HEK293T (cell line): Measurements from ENCODE around the gene SZRD1.

Source experiments
- CTCF ChIA-PET: fragments of 350-600 bp; formaldehyde crosslinking; extraction: SDS; loops from one replicate; lab custom pipeline; 2021; ENCODE audit warnings: antibody characterized with exemption, inconsistent platforms; lab: Yijun Ruan, JAX
- POLR2A ChIA-PET: fragments of 350-600 bp; formaldehyde crosslinking; extraction: SDS; loops from one replicate; lab custom pipeline; 2020; ENCODE audit warnings: antibody characterized with exemption, inconsistent platforms; lab: Yijun Ruan, JAX
- DNase-seq: peaks from one replicate; pipeline ENCODE4 v3.0.0; 2012; ENCODE audit warnings: mixed read lengths; ENCODE audit errors: extremely low spot score
- ARNT ChIP-seq: fragments of 450-650 bp; IDR thresholded peaks from 2 replicates; pipeline ENCODE4 v1.6.1; 2017; ENCODE audit warnings: mild to moderate bottlenecking
- BHLHE40 ChIP-seq: fragments of 450-650 bp; IDR thresholded peaks from 2 replicates; pipeline ENCODE4 v1.6.1; 2016; ENCODE audit warnings: mild to moderate bottlenecking, moderate library complexity, borderline replicate concordance
- CTBP1 ChIP-seq: fragments of 450-650 bp; IDR thresholded peaks from 2 replicates; pipeline ENCODE4 v1.6.1; 2016; ENCODE audit warnings: borderline replicate concordance
- ELF4 ChIP-seq: fragments of 450-650 bp; IDR thresholded peaks from 2 replicates; pipeline ENCODE4 v1.6.1; 2017; ENCODE audit warnings: antibody characterized with exemption
- FOXA1 ChIP-seq: fragments of 450-650 bp; IDR thresholded peaks from 2 replicates; pipeline ENCODE4 v1.6.1; 2016; ENCODE audit warnings: mild to moderate bottlenecking
- FOXK2 ChIP-seq: fragments of 450-650 bp; IDR thresholded peaks from 2 replicates; pipeline ENCODE4 v1.6.1; 2016; ENCODE audit warnings: mild to moderate bottlenecking
- FOXM1 ChIP-seq: fragments of 450-650 bp; IDR thresholded peaks from 2 replicates; pipeline ENCODE4 v1.6.1; 2017; ENCODE audit warnings: mild to moderate bottlenecking, borderline replicate concordance
- HDGF ChIP-seq: fragments of 450-650 bp; IDR thresholded peaks from 2 replicates; pipeline ENCODE4 v1.6.1; 2017; ENCODE audit warnings: antibody characterized with exemption, borderline replicate concordance
- L3MBTL2 ChIP-seq: fragments of 450-650 bp; conservative IDR thresholded peaks from 2 replicates; pipeline ENCODE4 v1.6.1; 2016; ENCODE audit warnings: mild to moderate bottlenecking
- LEF1 ChIP-seq: fragments of 450-650 bp; IDR thresholded peaks from 2 replicates; pipeline ENCODE4 v1.6.1; 2017; ENCODE audit warnings: mild to moderate bottlenecking, borderline replicate concordance
- NFRKB ChIP-seq: fragments of 450-650 bp; IDR thresholded peaks from 2 replicates; pipeline ENCODE4 v1.6.1; 2016; ENCODE audit warnings: mild to moderate bottlenecking, moderate library complexity
- SP1 ChIP-seq: fragments of 450-650 bp; IDR thresholded peaks from 2 replicates; pipeline ENCODE4 v1.6.1; 2017
- SUZ12 ChIP-seq: fragments of 450-650 bp; IDR thresholded peaks from 2 replicates; pipeline ENCODE4 v1.6.1; 2016; ENCODE audit warnings: mild to moderate bottlenecking
- TARDBP ChIP-seq: fragments of 450-650 bp; IDR thresholded peaks from 2 replicates; pipeline ENCODE4 v1.6.1; 2016
- ZNF384 ChIP-seq: fragments of 450-650 bp; IDR thresholded peaks from 2 replicates; pipeline ENCODE4 v1.6.1; 2016
- TF ChIP-seq, protein P1 (sequence below): fragments of 450-650 bp; IDR thresholded peaks from 2 replicates; pipeline ENCODE4 v1.6.1; 2016

Gene SZRD1

DNA sequence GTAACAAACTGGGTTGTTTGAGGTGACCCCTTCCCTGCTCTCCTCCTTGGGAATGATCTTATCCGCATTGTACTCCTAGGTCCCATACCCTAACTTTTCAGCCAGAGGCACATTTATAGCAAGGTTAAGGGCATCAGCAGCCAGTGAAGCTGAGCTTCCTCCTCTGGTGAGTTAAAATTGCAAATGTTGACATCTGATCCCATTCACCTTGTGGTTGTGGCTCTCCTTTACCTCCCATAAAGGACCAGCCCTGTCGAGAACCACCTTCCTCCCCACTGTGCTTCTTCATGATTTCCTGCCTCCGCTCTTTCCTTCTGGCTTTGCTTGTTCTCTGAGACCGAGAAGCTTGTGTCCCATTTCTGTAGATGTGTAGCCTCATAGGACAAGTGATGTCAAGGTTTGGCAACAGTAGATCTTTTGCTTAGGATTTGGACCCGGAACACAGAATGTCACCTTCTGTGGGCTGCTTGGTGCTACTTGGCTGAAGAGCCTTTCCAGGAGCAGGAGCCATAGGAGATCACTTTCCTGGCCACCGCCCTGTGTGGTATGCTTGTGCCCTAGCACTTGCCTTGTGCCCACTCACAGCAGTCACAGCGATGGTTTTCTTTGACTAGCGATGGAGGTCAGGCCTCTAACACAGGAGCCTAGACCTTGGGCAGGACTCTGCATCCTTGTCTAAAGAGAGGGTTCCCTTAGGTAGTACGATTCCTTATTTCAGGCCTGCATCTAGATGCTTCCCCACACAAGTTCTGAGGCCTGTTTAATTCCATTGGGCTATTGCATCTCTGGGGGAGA is 18.8 kb downstream of the SZRD1 start:
- no peak for DNase-seq
- ChIA-PET CTCF (no interaction called here), POLR2A (interaction anchor here (1.4 kb wide), 1 partner anchor 10 kb away, joined by 5 read pairs; no protein-coding TSS in a partner anchor)
- TF ChIP-seq L3MBTL2 (no peak), ARNT (no peak), FOXK2 (no peak), BHLHE40 (no peak), ELF4 (no peak), HDGF (no peak), ZNF384 (no peak), TARDBP (no peak), NFRKB (no peak), CTBP1 (no peak), FOXM1 (no peak), FOXA1 (no peak), LEF1 (no peak), SUZ12 (no peak)
- TF ChIP-seq, protein P1, sequence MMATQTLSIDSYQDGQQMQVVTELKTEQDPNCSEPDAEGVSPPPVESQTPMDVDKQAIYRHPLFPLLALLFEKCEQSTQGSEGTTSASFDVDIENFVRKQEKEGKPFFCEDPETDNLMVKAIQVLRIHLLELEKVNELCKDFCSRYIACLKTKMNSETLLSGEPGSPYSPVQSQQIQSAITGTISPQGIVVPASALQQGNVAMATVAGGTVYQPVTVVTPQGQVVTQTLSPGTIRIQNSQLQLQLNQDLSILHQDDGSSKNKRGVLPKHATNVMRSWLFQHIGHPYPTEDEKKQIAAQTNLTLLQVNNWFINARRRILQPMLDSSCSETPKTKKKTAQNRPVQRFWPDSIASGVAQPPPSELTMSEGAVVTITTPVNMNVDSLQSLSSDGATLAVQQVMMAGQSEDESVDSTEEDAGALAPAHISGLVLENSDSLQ: no peak

- ChIA-PET CTCF (no interaction called here), POLR2A (interaction anchor here (1.4 kb wide), 1 partner anchor 11 kb away, joined by 5 read pairs; no protein-coding TSS in a partner anchor)
- TF ChIP-seq ELF4: no peak
- TF ChIP-seq ARNT: no peak
- TF ChIP-seq SUZ12: no peak
- TF ChIP-seq NFRKB: no peak
- no peak for TF ChIP-seq FOXA1
- TF ChIP-seq CTBP1: no peak
- TF ChIP-seq, protein P1: no peak
- no peak for TF ChIP-seq FOXM1
- no peak for TF ChIP-seq L3MBTL2
- TF ChIP-seq BHLHE40: no peak
- TF ChIP-seq ZNF384: no peak
- no peak for TF ChIP-seq FOXK2
- TF ChIP-seq TARDBP: no peak
- TF ChIP-seq HDGF: no peak
- no peak for TF ChIP-seq SP1
- no peak for TF ChIP-seq LEF1
- DNase-seq: no peak
Observed at GRCh38 chr1:16386454-16387113, 19.5 kb downstream of the SZRD1 start.

DNA sequence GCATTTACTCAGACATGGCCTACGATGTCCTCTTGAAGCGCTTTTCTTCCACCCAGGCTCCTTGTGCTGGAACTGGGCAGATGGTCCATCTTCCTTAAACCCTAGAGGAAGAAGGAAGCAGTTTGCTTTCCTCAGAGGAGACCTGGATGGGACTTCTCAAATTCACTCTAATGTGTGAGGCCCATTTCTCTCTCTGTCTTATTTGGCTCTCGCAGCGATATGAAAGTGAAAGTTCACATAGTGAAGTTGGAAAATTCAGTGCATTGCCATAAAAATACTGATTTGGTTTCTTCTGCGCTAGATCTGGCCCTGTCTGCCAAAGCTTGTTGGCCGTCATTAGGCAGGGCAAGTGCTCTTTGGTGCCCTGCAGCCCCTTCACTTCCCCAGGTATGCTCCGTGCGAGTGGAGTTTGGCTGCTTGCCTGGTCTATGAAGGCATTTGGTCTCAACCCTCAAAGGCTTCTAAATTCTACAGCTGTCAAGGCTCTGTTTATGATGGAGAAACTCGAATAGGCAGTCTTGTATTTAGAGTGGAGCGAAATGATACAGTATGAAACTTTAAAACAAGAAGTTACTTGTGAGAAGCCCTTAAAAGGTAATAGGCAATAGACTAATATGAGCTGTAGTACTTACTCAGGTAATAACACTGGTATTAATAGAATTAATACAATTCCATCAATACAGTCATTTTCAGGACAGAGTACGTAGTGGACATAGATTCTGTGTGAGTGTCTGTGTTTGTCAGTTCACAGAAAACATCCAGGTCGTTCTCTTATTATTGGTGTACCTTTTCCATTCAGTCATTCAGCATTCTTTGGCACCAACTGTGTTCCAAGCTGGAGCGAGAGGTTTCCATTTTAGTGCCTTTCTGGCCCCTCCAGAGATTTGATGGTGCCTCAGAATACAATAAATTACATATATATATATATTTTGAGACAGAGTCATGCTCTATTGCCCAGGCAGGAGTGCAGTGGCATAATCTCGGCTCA is 20.5 kb downstream of the SZRD1 start:
- TF ChIP-seq TARDBP (no peak), NFRKB (no peak), LEF1 (no peak), FOXM1 (no peak), ARNT (no peak), ZNF384 (no peak)
- ChIA-PET POLR2A (no interaction called here), CTCF (interaction anchor here (1.0 kb wide), 1 partner anchor 314 kb away, joined by 3 read pairs; the partner anchor contains the start of gene FAM131C)
- no peak for DNase-seq

GRCh38 chr1:16391411-16391810 is 24.4 kb downstream of the SZRD1 start:
- POLR2A ChIA-PET: interaction anchor here (0.8 kb wide), 1 partner anchor 49 kb away, joined by 4 read pairs; the partner anchor contains the start of gene NECAP2
- no peak for DNase-seq
- CTCF ChIA-PET: no interaction called here
- TF ChIP-seq FOXA1: no peak
- TF ChIP-seq L3MBTL2: no peak
- no peak for TF ChIP-seq ARNT
- no peak for TF ChIP-seq TARDBP
- TF ChIP-seq ELF4: no peak
- no peak for TF ChIP-seq FOXK2
- no peak for TF ChIP-seq BHLHE40
- TF ChIP-seq, protein P1: no peak
- TF ChIP-seq HDGF: no peak
- no peak for TF ChIP-seq LEF1
- TF ChIP-seq SUZ12: no peak
- no peak for TF ChIP-seq CTBP1
- TF ChIP-seq ZNF384: no peak
- TF ChIP-seq FOXM1: no peak
